ENCODE data around the gene MMP15.

DNA sequence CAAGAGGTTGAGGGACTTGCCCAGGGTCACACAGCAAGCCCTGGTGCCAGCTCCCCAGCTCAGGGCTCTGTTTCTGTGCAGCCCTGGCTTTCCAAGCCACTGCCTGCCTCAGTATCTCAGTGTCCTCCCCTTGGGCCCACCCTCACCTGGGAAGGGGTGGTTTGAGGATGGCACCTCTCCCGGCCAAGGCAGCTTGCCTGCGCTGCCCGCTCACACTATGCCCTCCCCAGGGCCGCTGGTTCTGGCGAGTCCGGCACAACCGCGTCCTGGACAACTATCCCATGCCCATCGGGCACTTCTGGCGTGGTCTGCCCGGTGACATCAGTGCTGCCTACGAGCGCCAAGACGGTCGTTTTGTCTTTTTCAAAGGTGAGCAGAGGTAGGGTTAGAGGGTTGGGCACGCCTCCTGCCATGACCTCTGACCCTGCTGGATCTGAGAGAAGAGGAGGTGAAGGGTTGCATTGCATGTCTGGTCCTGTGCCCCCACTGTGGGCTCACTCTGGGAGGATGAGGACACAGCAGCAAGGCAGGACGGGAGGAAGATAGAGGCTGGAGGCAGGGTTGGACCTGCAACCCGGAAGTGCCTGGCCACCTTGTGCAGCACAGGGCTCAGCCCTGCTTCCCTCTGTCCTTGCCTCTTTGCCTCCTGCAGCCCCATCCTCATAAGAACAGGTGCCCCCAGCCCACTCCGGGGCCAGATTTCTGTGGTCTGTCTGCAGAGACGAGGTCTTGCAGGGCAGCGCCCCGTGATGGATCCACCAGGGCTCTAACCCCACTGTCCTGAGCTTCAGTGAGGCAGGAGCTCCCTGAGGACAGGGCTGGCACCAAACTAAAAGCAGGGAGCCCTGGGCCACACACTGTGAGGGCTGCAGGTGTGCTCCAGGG lies 16.7 kb downstream of the MMP15 start:
- TF ChIP-seq, protein P1, sequence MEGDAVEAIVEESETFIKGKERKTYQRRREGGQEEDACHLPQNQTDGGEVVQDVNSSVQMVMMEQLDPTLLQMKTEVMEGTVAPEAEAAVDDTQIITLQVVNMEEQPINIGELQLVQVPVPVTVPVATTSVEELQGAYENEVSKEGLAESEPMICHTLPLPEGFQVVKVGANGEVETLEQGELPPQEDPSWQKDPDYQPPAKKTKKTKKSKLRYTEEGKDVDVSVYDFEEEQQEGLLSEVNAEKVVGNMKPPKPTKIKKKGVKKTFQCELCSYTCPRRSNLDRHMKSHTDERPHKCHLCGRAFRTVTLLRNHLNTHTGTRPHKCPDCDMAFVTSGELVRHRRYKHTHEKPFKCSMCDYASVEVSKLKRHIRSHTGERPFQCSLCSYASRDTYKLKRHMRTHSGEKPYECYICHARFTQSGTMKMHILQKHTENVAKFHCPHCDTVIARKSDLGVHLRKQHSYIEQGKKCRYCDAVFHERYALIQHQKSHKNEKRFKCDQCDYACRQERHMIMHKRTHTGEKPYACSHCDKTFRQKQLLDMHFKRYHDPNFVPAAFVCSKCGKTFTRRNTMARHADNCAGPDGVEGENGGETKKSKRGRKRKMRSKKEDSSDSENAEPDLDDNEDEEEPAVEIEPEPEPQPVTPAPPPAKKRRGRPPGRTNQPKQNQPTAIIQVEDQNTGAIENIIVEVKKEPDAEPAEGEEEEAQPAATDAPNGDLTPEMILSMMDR (IDR thresholded peaks at IDR 0.05): no peak
- TF ChIP-seq POLR2A (IDR thresholded peaks at IDR 0.05): no peak
